Mesothelial cell of epicardium (in vitro differentiated cells): ENCODE results near the gene HSD17B4. TPM values are rescaled to one million over a fixed set of nuclear protein-coding genes. Genes with fewer than 3 reads are reported as not detected.
A peak's percentile ranks its signal among the peaks of the same experiment; 100 is the strongest.

Source experiments
- DNase-seq, 2 experiments: peaks; one replicate each; pipeline ENCODE4 v3.0.0; 2021; ENCODE audit warnings: low spot score in 2 of 2; ENCODE audit not compliant: unreplicated experiment in 2 of 2
- H3K27ac Mint-ChIP-seq: 2 replicates; pipeline ENCODE4 v1.8.0; 2021; ENCODE audit warnings: mixed read lengths
- H3K27me3 Mint-ChIP-seq: 2 replicates; pipeline ENCODE4 v1.8.0; 2021; ENCODE audit warnings: low read depth, mixed read lengths
- H3K36me3 Mint-ChIP-seq: 2 replicates; pipeline ENCODE4 v1.8.0; 2021; ENCODE audit warnings: mixed read lengths
- H3K4me1 Mint-ChIP-seq: 2 replicates; pipeline ENCODE4 v1.8.0; 2021; ENCODE audit warnings: mixed read lengths
- H3K4me3 Mint-ChIP-seq: 2 replicates; pipeline ENCODE4 v1.8.0; 2021; ENCODE audit warnings: mild to moderate bottlenecking, moderate library complexity, mixed read lengths
- H3K9me3 Mint-ChIP-seq: 2 replicates; pipeline ENCODE4 v1.8.0; 2021; ENCODE audit warnings: mixed read lengths
- total RNA-seq: library from RNA; stranded (reverse); gene quantifications from 3 replicates; pipeline ENCODE4 v1.2.1, GENCODE V29; 2021
- TF ChIP-seq, protein P1 (sequence below): fragments of 200-600 bp; sonication (generic); IDR thresholded peaks from one replicate; pipeline ENCODE4 v1.5.0; 2021; ENCODE audit warnings: antibody characterized with exemption; ENCODE audit not compliant: unreplicated experiment

Gene HSD17B4
- total RNA-seq = 119 to 146 TPM (median 136 TPM) in 3 replicates

- TF ChIP-seq, protein P1, sequence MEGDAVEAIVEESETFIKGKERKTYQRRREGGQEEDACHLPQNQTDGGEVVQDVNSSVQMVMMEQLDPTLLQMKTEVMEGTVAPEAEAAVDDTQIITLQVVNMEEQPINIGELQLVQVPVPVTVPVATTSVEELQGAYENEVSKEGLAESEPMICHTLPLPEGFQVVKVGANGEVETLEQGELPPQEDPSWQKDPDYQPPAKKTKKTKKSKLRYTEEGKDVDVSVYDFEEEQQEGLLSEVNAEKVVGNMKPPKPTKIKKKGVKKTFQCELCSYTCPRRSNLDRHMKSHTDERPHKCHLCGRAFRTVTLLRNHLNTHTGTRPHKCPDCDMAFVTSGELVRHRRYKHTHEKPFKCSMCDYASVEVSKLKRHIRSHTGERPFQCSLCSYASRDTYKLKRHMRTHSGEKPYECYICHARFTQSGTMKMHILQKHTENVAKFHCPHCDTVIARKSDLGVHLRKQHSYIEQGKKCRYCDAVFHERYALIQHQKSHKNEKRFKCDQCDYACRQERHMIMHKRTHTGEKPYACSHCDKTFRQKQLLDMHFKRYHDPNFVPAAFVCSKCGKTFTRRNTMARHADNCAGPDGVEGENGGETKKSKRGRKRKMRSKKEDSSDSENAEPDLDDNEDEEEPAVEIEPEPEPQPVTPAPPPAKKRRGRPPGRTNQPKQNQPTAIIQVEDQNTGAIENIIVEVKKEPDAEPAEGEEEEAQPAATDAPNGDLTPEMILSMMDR = no peak
- H3K4me1 Mint-ChIP-seq = peaks cover 10% of the 10 kb centered on the region
- H3K27ac Mint-ChIP-seq = peak within 1 kb of the TSS; percentile 96
- no peaks in the 10 kb centered on the region for H3K27me3 Mint-ChIP-seq
- peak; percentile 44 to 76 for DNase-seq
- H3K36me3 Mint-ChIP-seq = peaks cover 19% of the 10 kb centered on the region
- H3K4me3 Mint-ChIP-seq = peak within 1 kb of the TSS; percentile 94
- peaks cover 16% of the 10 kb centered on the region for H3K9me3 Mint-ChIP-seq
Measured at GRCh38 chr5:119452373-119453039, at the start of gene HSD17B4. HSD17B4 (plus strand) TSS chr5:119452497; CDS start chr5:119452576, 79 bp downstream.

- TF ChIP-seq, protein P1 = no peak
- Mint-ChIP-seq H3K9me3 (no peaks in the 10 kb centered on the region), H3K27me3 (peaks cover 7% of the 10 kb centered on the region), H3K4me1 (peaks cover 12% of the 10 kb centered on the region), H3K4me3 (no peak overlapping the region), H3K36me3 (no peaks in the 10 kb centered on the region), H3K27ac (no peak overlapping the region)
- no peak for DNase-seq
Measured at GRCh38 chr5:119402555-119402954, 49.7 kb upstream of the HSD17B4 start.

DNA sequence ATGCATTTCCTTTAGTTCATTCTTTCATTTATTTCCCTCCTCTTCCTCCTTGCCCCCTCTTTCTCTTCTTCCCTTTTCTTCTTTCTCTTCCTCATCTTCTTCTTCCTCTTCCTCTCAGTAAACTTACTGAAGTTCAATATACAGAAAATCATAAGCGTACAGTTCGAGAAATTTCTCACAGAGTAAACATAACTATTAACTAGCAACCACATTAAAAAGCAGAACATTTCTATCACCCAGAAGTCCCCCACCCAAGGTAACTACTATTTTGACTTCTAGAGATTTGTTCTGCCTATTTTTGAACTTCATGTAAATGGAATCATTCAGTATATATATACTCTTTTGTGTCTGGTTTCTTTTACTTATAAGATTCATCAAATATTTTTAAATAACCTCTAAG lies 48.3 kb upstream of the HSD17B4 start:
- TF ChIP-seq, protein P1 = no peak
- H3K4me1 Mint-ChIP-seq = peaks cover 11% of the 10 kb centered on the region
- DNase-seq = no peak
- no peak overlapping the region for H3K4me3 Mint-ChIP-seq
- no peaks in the 10 kb centered on the region for H3K36me3 Mint-ChIP-seq
- no peak overlapping the region for H3K27ac Mint-ChIP-seq
- peaks cover 7% of the 10 kb centered on the region for H3K27me3 Mint-ChIP-seq
- H3K9me3 Mint-ChIP-seq = no peaks in the 10 kb centered on the region

DNA sequence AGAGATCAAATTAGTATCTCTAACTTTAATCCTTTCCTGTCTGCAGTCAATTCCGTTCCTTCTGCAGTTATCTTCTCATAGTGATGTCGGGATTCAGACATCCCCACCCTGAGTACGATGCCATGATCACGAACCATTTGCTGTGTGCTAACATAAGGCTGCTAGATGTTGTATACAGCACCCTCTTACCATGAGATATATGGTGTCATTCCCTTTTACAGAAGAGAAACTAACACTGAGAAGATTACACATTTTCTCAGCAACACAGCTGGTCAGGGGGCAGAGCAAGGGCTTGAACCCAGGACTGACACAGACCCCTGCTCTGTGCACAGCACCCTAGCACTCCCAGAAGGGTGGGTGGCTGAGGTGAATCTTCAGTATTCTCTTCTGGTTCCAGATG lies 46.9 kb upstream of the HSD17B4 start:
- no peak overlapping the region for H3K27ac Mint-ChIP-seq

DNA sequence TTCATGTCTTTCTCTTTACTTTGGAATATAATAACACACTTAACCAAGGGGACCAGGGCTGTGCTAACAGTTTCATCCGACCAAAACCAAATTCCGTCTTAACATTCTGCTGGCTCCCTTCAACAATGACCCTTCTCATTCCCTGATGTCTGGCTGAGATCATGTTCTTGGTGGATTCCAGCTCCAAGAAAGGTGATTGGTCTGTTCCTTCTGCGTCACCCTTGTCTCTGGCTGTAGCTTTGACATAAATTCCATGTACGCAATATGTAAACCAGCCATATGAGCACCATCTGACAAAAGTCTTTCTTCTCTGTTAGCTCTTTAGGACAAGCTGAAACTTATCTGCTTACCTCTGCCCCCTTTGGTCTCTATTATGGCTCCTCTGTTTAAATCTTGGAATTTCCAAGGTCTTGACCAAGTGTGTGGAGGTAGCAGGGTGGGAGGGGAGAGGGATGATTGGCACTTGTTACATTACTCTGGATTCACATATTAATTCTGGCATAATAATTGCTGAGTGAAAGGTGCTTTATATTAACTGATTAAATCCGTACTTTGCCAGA lies 45.7 kb upstream of the HSD17B4 start:
- no peak for DNase-seq
- H3K4me3 Mint-ChIP-seq = no peak overlapping the region
- H3K36me3 Mint-ChIP-seq = no peaks in the 10 kb centered on the region
- H3K27me3 Mint-ChIP-seq = peaks cover 7% of the 10 kb centered on the region
- no peak overlapping the region for H3K27ac Mint-ChIP-seq
- H3K9me3 Mint-ChIP-seq = no peaks in the 10 kb centered on the region
- TF ChIP-seq, protein P1 = no peak
- peaks cover 20% of the 10 kb centered on the region for H3K4me1 Mint-ChIP-seq

More for the DNA sequence above, 46.9 kb upstream of the HSD17B4 start:
- no peak overlapping the region for H3K4me3 Mint-ChIP-seq
- peaks cover 7% of the 10 kb centered on the region for H3K27me3 Mint-ChIP-seq
- no peaks in the 10 kb centered on the region for H3K36me3 Mint-ChIP-seq
- H3K4me1 Mint-ChIP-seq = peaks cover 10% of the 10 kb centered on the region
- TF ChIP-seq, protein P1 = no peak
- no peaks in the 10 kb centered on the region for H3K9me3 Mint-ChIP-seq
- no peak for DNase-seq
